ENCODE results near the gene SP140.
"Not testable (repeated sequence)": the region's sequence is repeated elsewhere in the genome, so short reads cannot be mapped to it uniquely, and the experiment has no call there.

Gene SP140

DNA sequence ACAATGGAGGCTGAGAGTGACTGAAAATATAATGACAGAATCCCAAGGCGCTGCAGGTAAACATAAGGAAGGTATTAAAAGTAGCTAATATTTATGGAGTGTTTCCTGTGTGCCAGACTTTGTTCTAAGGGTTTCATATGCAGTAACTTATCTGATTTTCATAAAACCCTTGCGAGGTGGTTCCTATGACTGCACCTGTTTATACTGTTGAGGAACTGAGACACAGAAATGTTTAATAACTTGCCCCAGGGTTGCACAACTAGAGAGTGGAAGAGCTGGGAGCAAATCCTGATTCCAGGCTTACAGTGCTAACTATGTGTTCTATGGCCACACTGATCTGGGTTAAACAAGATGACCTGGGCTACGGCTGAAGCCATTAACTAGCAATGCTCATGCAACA is 8.1 kb upstream of the SP140 start:
- TF ChIP-seq CTCF (IDR thresholded peaks at IDR 0.05; ENCODE audit: borderline replicate concordance, insufficient read depth, low read depth, low read length): no peak
- peak overlapping the region; percentile 60 for H3K4me3 ChIP-seq (ENCODE audit: low read depth, low read length)

DNA sequence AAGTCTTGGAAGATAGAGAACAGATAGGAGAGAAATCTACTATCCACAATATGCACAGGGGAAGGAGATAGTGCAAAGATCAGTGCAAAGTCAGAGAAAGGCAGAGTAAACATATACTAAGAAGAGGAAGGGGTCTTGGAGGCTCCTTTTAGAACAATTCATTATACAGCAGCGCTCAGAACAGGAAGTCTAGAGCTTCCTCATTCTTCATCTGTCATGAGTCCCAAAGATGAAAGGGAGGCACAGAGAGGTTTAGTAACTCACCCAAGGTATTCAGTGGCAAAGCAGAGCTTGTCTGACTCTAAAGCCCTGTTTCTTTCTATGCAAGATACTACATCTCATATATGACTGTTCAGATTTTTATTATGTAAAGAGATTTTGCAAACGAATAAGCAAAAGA is 7.1 kb upstream of the SP140 start:
- TF ChIP-seq CTCF (IDR thresholded peaks at IDR 0.05; ENCODE audit: borderline replicate concordance, insufficient read depth, low read depth, low read length): no peak
- H3K4me3 ChIP-seq (ENCODE audit: low read depth, low read length): peak overlapping the region; percentile 60

DNA sequence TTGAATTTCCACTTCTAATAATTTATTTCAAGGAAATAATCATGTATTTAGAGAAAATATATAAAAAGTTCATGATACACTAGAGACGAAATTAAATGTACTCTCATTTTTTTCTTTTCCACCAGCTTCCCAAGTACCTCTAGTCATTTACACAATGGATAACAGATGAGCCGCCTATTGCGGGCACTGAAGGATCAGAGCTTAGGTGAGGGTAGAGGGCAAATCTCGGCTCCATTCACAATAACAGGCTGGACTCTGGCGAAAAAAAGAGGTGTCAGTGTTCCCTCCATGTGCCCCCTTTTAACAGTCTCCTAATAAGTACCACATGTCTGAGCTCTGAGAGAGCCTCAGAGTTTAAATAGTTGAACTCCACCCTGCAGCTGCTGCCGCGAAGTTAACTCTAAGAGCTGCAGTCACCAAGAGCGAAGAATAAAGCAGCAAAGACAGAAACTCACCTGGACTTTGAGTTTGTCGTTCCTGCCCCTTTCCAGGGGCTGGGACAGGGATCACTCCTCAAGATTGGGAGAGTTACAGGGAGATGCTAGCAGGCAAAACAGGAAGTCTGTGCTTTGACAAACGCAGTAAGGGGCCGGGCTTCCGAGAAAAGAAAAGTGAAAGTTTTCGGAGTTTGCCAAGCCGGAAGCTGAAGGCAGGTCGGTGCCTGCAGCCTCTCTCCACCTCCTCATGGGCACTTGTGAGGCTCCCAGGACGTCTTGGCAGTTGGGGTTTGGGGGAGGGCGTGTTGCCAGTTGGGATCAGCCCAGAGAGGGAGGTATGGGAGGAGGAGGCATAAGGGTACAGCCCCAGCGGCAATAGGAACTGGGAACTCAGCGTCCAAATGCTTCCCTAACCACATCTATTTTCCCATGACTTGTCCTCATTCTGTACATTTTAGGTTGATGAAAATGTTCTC is 5.9 kb upstream of the SP140 start, which contains the start of gene SP110:
Gene SP110, minus strand, starts transcription at position 566 of the 913 bp plus-strand sequence. CDS start 3,057 bp downstream, outside the sequence.
- H3K4me3 ChIP-seq (ENCODE audit: low read depth, low read length): peak within 1 kb of the TSS; percentile 60

GRCh38 chr2:230220347-230220969 is 5.1 kb upstream of the SP140 start:
- TF ChIP-seq CTCF (IDR thresholded peaks at IDR 0.05; ENCODE audit: borderline replicate concordance, insufficient read depth, low read depth, low read length): no peak
- H3K4me3 ChIP-seq (ENCODE audit: low read depth, low read length): peak overlapping the region; percentile 60

More for the DNA sequence above, 5.9 kb upstream of the SP140 start, which contains the start of gene SP110:
- no peak for TF ChIP-seq CTCF (IDR thresholded peaks at IDR 0.05; ENCODE audit: borderline replicate concordance, insufficient read depth, low read depth, low read length)

- H3K4me3 ChIP-seq (ENCODE audit: low read depth, low read length): no peak overlapping the region
- no peak for TF ChIP-seq CTCF (IDR thresholded peaks at IDR 0.05; ENCODE audit: borderline replicate concordance, insufficient read depth, low read depth, low read length)
These were observed 4.0 kb upstream of the SP140 start for GRCh38 chr2:230221493-230221892.

DNA sequence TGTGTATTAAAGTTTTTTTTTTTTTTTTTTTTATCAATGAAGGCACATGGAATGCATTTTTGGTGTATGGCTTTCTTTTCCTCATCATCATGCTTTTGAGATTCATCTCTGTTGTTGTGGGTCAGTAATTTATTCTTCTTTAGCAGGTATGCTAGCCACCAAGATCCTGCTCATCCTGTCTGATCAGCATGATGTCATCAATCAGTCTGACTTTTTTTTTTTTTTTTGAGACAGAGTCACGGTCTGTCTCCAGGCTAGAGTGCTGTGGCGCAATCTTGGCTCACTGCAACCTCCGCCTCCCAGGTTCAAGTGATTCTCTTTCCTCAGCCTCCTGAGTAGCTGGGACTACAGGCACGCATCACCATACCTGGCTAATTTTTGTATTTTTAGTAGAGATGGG is 2.7 kb upstream of the SP140 start:
- not testable (repeated sequence) for H3K4me3 ChIP-seq (ENCODE audit: low read depth, low read length)

- H3K4me3 ChIP-seq (ENCODE audit: low read depth, low read length): no peak overlapping the region
- no peak for TF ChIP-seq CTCF (IDR thresholded peaks at IDR 0.05; ENCODE audit: borderline replicate concordance, insufficient read depth, low read depth, low read length)
These were observed 1.1 kb upstream of the SP140 start for GRCh38 chr2:230224458-230224857.
